Activated naive CD4-positive, alpha-beta T cell treated with Interleukin-2 at 50 U/mL for 16 hours (primary cell): Measurements from ENCODE around the gene PTPRD.

Experiments used
- DNase-seq: peaks from one replicate; pipeline ENCODE4 v3.0.0-alpha.2; 2020

PTPRD gene

GRCh38 chr9:10260501-10260900 is 352.3 kb downstream of the PTPRD start:
- DNase-seq = no peak

GRCh38 chr9:10259668-10260067 is 353.1 kb downstream of the PTPRD start:
- DNase-seq = no peak

- DNase-seq = no peak
Observed at GRCh38 chr9:10255758-10256157, 357.0 kb downstream of the PTPRD start.

GRCh38 chr9:10254338-10254737 is 358.5 kb downstream of the PTPRD start:
- DNase-seq = no peak

GRCh38 chr9:10253341-10253740 is 359.5 kb downstream of the PTPRD start:
- DNase-seq = no peak

- DNase-seq = no peak
Observed at GRCh38 chr9:10252174-10252573, 360.6 kb downstream of the PTPRD start.

GRCh38 chr9:10251490-10251889 is 361.3 kb downstream of the PTPRD start:
- DNase-seq = no peak

GRCh38 chr9:10250219-10250618 is 362.6 kb downstream of the PTPRD start:
- no peak for DNase-seq

GRCh38 chr9:10248890-10249289 is 363.9 kb downstream of the PTPRD start:
- no peak for DNase-seq

- no peak for DNase-seq
Observed at GRCh38 chr9:10242255-10242654, 370.5 kb downstream of the PTPRD start.

- no peak for DNase-seq
Observed at GRCh38 chr9:10238087-10238486, 374.7 kb downstream of the PTPRD start.

- no peak for DNase-seq
Observed at GRCh38 chr9:10237584-10237983, 375.2 kb downstream of the PTPRD start.

GRCh38 chr9:10236161-10236560 is 376.6 kb downstream of the PTPRD start:
- no peak for DNase-seq

GRCh38 chr9:10235376-10235775 is 377.4 kb downstream of the PTPRD start:
- no peak for DNase-seq

GRCh38 chr9:10232352-10232930 is 380.4 kb downstream of the PTPRD start:
- no peak for DNase-seq

GRCh38 chr9:10230512-10230911 is 382.3 kb downstream of the PTPRD start:
- no peak for DNase-seq

- DNase-seq = no peak
Observed at GRCh38 chr9:10228082-10228481, 384.7 kb downstream of the PTPRD start.

GRCh38 chr9:10226996-10227395 is 385.8 kb downstream of the PTPRD start:
- DNase-seq = no peak

- DNase-seq = no peak
Observed at GRCh38 chr9:10212702-10213101, 400.1 kb downstream of the PTPRD start.

GRCh38 chr9:10208691-10209069 is 404.1 kb downstream of the PTPRD start:
- DNase-seq = no peak

GRCh38 chr9:10204276-10204675 is 408.5 kb downstream of the PTPRD start:
- DNase-seq = no peak

- no peak for DNase-seq
Observed at GRCh38 chr9:10173561-10173960, 439.2 kb downstream of the PTPRD start.

- DNase-seq = no peak
Observed at GRCh38 chr9:10172476-10172875, 440.3 kb downstream of the PTPRD start.

GRCh38 chr9:10168241-10168640 is 444.6 kb downstream of the PTPRD start:
- DNase-seq = no peak

- DNase-seq = no peak
Observed at GRCh38 chr9:10148796-10149195, 464.0 kb downstream of the PTPRD start.
